Measurements from ENCODE around the gene LRRN2.

- TF ChIP-seq, protein P1, sequence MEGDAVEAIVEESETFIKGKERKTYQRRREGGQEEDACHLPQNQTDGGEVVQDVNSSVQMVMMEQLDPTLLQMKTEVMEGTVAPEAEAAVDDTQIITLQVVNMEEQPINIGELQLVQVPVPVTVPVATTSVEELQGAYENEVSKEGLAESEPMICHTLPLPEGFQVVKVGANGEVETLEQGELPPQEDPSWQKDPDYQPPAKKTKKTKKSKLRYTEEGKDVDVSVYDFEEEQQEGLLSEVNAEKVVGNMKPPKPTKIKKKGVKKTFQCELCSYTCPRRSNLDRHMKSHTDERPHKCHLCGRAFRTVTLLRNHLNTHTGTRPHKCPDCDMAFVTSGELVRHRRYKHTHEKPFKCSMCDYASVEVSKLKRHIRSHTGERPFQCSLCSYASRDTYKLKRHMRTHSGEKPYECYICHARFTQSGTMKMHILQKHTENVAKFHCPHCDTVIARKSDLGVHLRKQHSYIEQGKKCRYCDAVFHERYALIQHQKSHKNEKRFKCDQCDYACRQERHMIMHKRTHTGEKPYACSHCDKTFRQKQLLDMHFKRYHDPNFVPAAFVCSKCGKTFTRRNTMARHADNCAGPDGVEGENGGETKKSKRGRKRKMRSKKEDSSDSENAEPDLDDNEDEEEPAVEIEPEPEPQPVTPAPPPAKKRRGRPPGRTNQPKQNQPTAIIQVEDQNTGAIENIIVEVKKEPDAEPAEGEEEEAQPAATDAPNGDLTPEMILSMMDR (IDR thresholded peaks at IDR 0.05; ENCODE audit: extremely low read depth in 1 of 2, insufficient read depth in 1 of 2, low read depth in 1 of 2, low read length in 2 of 2) = no peak
- no peak for TF ChIP-seq EZH2 (IDR thresholded peaks at IDR 0.05; ENCODE audit: borderline replicate concordance, low read depth, low read length, severe bottlenecking)
- TF ChIP-seq POLR2A (IDR thresholded peaks at IDR 0.05; ENCODE audit: low read depth, low read length) = no peak
Observed at GRCh38 chr1:204728045-204728444, 42.5 kb upstream of the LRRN2 start.
